Gastrocnemius medialis (tissue), 4 donors: ENCODE data around the gene COL27A1. TPM values are rescaled to one million over a fixed set of nuclear protein-coding genes. Genes with fewer than 3 reads are reported as not detected.

Experiments
- ATAC-seq, 2 donors: fragments of 150-250 bp; one replicate each; pipeline ENCODE4 v1.9.1; 2016
- DNase-seq, 2 donors: peaks; one replicate each; pipeline ENCODE4 v3.0.0-alpha.2; 2019
- H3K27ac ChIP-seq, 4 donors: fragments of 200-600 bp; sonication (generic); 1 replicate in 1 of 4; 2 replicates in 3 of 4; pipeline ENCODE4 v1.5.1; 2016 to 2018; ENCODE audit warnings: mild to moderate bottlenecking in 2 of 4, moderate library complexity in 1 of 4
- H3K27me3 ChIP-seq, 3 donors: fragments of 200-600 bp; sonication (generic) in 2 of 3; 1 replicate in 1 of 3; 2 replicates in 2 of 3; pipeline versions ENCODE4 v1.5.1 to v1.6.0; 2016 to 2019; ENCODE audit warnings: mild to moderate bottlenecking in 1 of 3, moderate library complexity in 1 of 3
- H3K36me3 ChIP-seq, 2 donors: fragments of 200-600 bp; sonication (generic) in 1 of 2; one replicate each; pipeline ENCODE4 v1.5.1; 2017 to 2018
- H3K4me1 ChIP-seq, 2 donors: fragments of 200-600 bp; sonication (generic) in 1 of 2; one replicate each; pipeline ENCODE4 v1.5.1; 2016 to 2017; ENCODE audit warnings: mild to moderate bottlenecking in 2 of 2
- H3K4me3 ChIP-seq, 4 donors: fragments of 200-600 bp; sonication (generic) in 3 of 4; 1 replicate in 1 of 4; 2 replicates in 3 of 4; pipeline ENCODE4 v1.5.1; 2016 to 2019; ENCODE audit warnings: mild to moderate bottlenecking in 2 of 4
- H3K9me3 ChIP-seq, 3 donors: fragments of 200-600 bp; sonication (generic) in 2 of 3; 1 replicate in 1 of 3; 2 replicates in 2 of 3; pipeline ENCODE4 v1.5.1; 2016 to 2019
- CTCF ChIP-seq, 5 experiments: fragments of 450-650 bp in 3 of 5; fragments of 200-600 bp in 2 of 5; sonication (generic) in 2 of 5; IDR thresholded peaks in 4 of 5; conservative IDR thresholded peaks in 1 of 5; 1 replicate in 4 of 5; 2 replicates in 1 of 5; pipeline ENCODE4 v1.5.1; 2016 to 2019; ENCODE audit warnings: antibody characterized with exemption in 5 of 5, mild to moderate bottlenecking in 3 of 5, moderate library complexity in 3 of 5
- POLR2A ChIP-seq, 2 donors: fragments of 450-650 bp; IDR thresholded peaks; one replicate each; pipeline ENCODE4 v1.6.1; 2017; ENCODE audit warnings: antibody characterized with exemption in 2 of 2, mild to moderate bottlenecking in 2 of 2, moderate library complexity in 2 of 2
- in situ Hi-C, 4 donors: fragments of 200-750 bp; cut with MboI; loops; one replicate each; pipeline versions ENCODE4 v1.15.0 to v1.8.0; 2017; ENCODE audit warnings: low sequenced_read_pairs in 4 of 4
- intact Hi-C: fragments of 100-400 bp; cut with DNase I; formaldehyde crosslinking; loops from one replicate; pipeline ENCODE4 v1.15.1; 2023; ENCODE audit warnings: low total_unique reads
- total RNA-seq, 4 donors: library from RNA; depleted of rRNA; stranded (reverse); fragments of >200 nt; gene quantifications; one replicate each; pipeline versions ENCODE4 v1.1.0 to v1.2.3, GENCODE V29; 2016

Gene COL27A1
- total RNA-seq, 4 donors from 2014 or later = 0.42 to 1.4 (median 0.95) TPM

- Histone ChIP-seq H3K4me3 (no peak overlapping the region), H3K36me3 (no peaks in the 10 kb centered on the region), H3K27me3 (no peaks in the 10 kb centered on the region), H3K27ac (no peak overlapping the region), H3K9me3 (no peaks in the 10 kb centered on the region), H3K4me1 (peaks cover 16 to 20% of the 10 kb centered on the region in 2 donors)
- TF ChIP-seq CTCF (IDR thresholded peaks at IDR 0.05 in 4 of 5, conservative IDR thresholded peaks at IDR 0.05 in 1 of 5) (no peak), POLR2A (IDR thresholded peaks at IDR 0.05) (no peak)
- intact Hi-C loops (no loop called here), in situ Hi-C loops (loop anchor here in 1 of 4 donors (5.0 kb wide), 1 partner anchor 40 kb away; no protein-coding TSS in a partner anchor)
- DNase-seq (no peak), ATAC-seq (no peak)
Observed at GRCh38 chr9:114216976-114217375, 61.6 kb downstream of the COL27A1 start.

- in situ Hi-C loops (loop anchor here in 1 of 4 donors (5.0 kb wide), 1 partner anchor 41 kb away; no protein-coding TSS in a partner anchor), intact Hi-C loops (no loop called here)
- Histone ChIP-seq H3K4me1 (peaks cover 16 to 20% of the 10 kb centered on the region in 2 donors), H3K27ac (no peak overlapping the region), H3K27me3 (no peaks in the 10 kb centered on the region), H3K36me3 (no peaks in the 10 kb centered on the region), H3K4me3 (no peak overlapping the region), H3K9me3 (no peaks in the 10 kb centered on the region)
- DNase-seq = no peak
- TF ChIP-seq POLR2A (IDR thresholded peaks at IDR 0.05) (no peak), CTCF (IDR thresholded peaks at IDR 0.05 in 4 of 5, conservative IDR thresholded peaks at IDR 0.05 in 1 of 5) (no peak)
- no peak for ATAC-seq
Observed at GRCh38 chr9:114218264-114219120, 63.2 kb downstream of the COL27A1 start.

GRCh38 chr9:114220061-114220541 is 64.8 kb downstream of the COL27A1 start:
- H3K27me3 ChIP-seq = no peaks in the 10 kb centered on the region
- DNase-seq (no peak), ATAC-seq (no peak)
- TF ChIP-seq POLR2A (IDR thresholded peaks at IDR 0.05) (no peak), CTCF (IDR thresholded peaks at IDR 0.05 in 4 of 5, conservative IDR thresholded peaks at IDR 0.05 in 1 of 5) (no peak)
- intact Hi-C loops = no loop called here
- in situ Hi-C loops = no loop called here
- no peaks in the 10 kb centered on the region for H3K36me3 ChIP-seq
- H3K4me1 ChIP-seq = peaks cover 18 to 24% of the 10 kb centered on the region in 2 donors
- H3K4me3 ChIP-seq = no peak overlapping the region
- no peaks in the 10 kb centered on the region for H3K9me3 ChIP-seq
- no peak overlapping the region for H3K27ac ChIP-seq

GRCh38 chr9:114221706-114222465 is 66.5 kb downstream of the COL27A1 start:
- H3K4me3 ChIP-seq = no peak overlapping the region
- in situ Hi-C loops (no loop called here), intact Hi-C loops (no loop called here)
- ATAC-seq = no peak
- DNase-seq = no peak
- peaks cover 5 to 13% of the 10 kb centered on the region in 2 donors for H3K4me1 ChIP-seq
- no peaks in the 10 kb centered on the region for H3K27me3 ChIP-seq
- no peaks in the 10 kb centered on the region for H3K9me3 ChIP-seq
- H3K36me3 ChIP-seq = no peaks in the 10 kb centered on the region
- H3K27ac ChIP-seq = no peak overlapping the region
- TF ChIP-seq POLR2A (IDR thresholded peaks at IDR 0.05) (no peak), CTCF (IDR thresholded peaks at IDR 0.05 in 4 of 5, conservative IDR thresholded peaks at IDR 0.05 in 1 of 5) (no peak)
